GM10248 (cell line): ENCODE measurements around the gene VPS8.

Experiments
- CTCF ChIA-PET: fragments of 300-600 bp; sonication (Branson Sonifier 250); formaldehyde crosslinking; extraction: SDS; loops from one replicate; lab custom pipeline; 2021; ENCODE audit warnings: antibody characterized with exemption; lab: Yijun Ruan, JAX
- POLR2A ChIA-PET: fragments of 350-650 bp; sonication (Branson Sonifier 250); formaldehyde crosslinking; extraction: SDS; loops from one replicate; lab custom pipeline; 2020; ENCODE audit warnings: antibody characterized with exemption; lab: Yijun Ruan, JAX
- DNase-seq: peaks from one replicate; pipeline ENCODE4 v3.0.0; 2012; ENCODE audit errors: extremely low spot score
- CTCF ChIP-seq: IDR thresholded peaks from 2 replicates; pipeline ENCODE4 v1.5.1; 2012; ENCODE audit warnings: mild to moderate bottlenecking, low read depth; ENCODE audit errors: extremely low read depth, missing control alignments, control extremely low read depth

VPS8 gene

GRCh38 chr3:184776916-184777315 is 35.0 kb upstream of the VPS8 start:
- POLR2A ChIA-PET, result no interaction called here
- TF ChIP-seq CTCF, result no peak
- CTCF ChIA-PET, result interaction anchor here (0.7 to 3.1 kb wide), 12 partner anchors 10 to 231 kb away, joined by 3 to 26 read pairs (median 4); no protein-coding TSS in a partner anchor
- DNase-seq, result no peak

GRCh38 chr3:184777566-184778356 is 34.2 kb upstream of the VPS8 start:
- peak; percentile 88 for DNase-seq
- ChIA-PET POLR2A (no interaction called here), CTCF (interaction anchor here (0.7 to 3.1 kb wide), 31 partner anchors 10 to 370 kb away, joined by 3 to 26 read pairs (median 4); no protein-coding TSS in a partner anchor)
- TF ChIP-seq CTCF, result peak; percentile 76

GRCh38 chr3:184778426-184779332 is 33.3 kb upstream of the VPS8 start:
- POLR2A ChIA-PET, result no interaction called here
- CTCF ChIA-PET, result interaction anchor here (0.6 to 3.1 kb wide), 30 partner anchors 9 to 530 kb away, joined by 3 to 26 read pairs (median 5); no protein-coding TSS in a partner anchor
- DNase-seq, result no peak
- TF ChIP-seq CTCF, result no peak

- TF ChIP-seq CTCF, result no peak
- DNase-seq, result no peak
- CTCF ChIA-PET, result no interaction called here
- POLR2A ChIA-PET, result no interaction called here
Measured at GRCh38 chr3:184780981-184781515, 30.9 kb upstream of the VPS8 start.

GRCh38 chr3:184781801-184782200 is 30.2 kb upstream of the VPS8 start:
- DNase-seq, result no peak
- ChIA-PET CTCF (no interaction called here), POLR2A (no interaction called here)
- TF ChIP-seq CTCF, result no peak

- TF ChIP-seq CTCF, result no peak
- ChIA-PET CTCF (interaction anchor here (1.1 kb wide), 1 partner anchor 21 kb away, joined by 3 read pairs; no protein-coding TSS in a partner anchor), POLR2A (no interaction called here)
- no peak for DNase-seq
Measured at GRCh38 chr3:184783319-184783718, 28.6 kb upstream of the VPS8 start.
